ENCODE data around the gene FAM168A.

Gene FAM168A

GRCh38 chr11:73612601-73613140 lies 14.8 kb upstream of the FAM168A start:
- Histone ChIP-seq H3K27me3 (ENCODE audit: insufficient read depth, poor library complexity, severe bottlenecking) (no peaks in the 10 kb centered on the region), H3K27ac (replicated peaks) (no peak overlapping the region), H3K4me3 (replicated peaks; ENCODE audit: insufficient read depth, low read length) (no peak overlapping the region)
- TF ChIP-seq SPI1 (IDR thresholded peaks at IDR 0.05; ENCODE audit: borderline replicate concordance, low read depth) = no peak
- TF ChIP-seq POLR2AphosphoS5 (IDR thresholded peaks at IDR 0.05; ENCODE audit: low read depth) = no peak
- no peak for TF ChIP-seq CTCF (IDR thresholded peaks at IDR 0.05; ENCODE audit: insufficient read depth, low read length)
- no peak for TF ChIP-seq GABPA (IDR thresholded peaks at IDR 0.05; ENCODE audit: low read depth)
- no peak for TF ChIP-seq REST (IDR thresholded peaks at IDR 0.05; ENCODE audit: insufficient replicate concordance, low read depth)
- DNase-seq (ENCODE audit: low read depth in 1 of 2, low spot score in 1 of 2) = no peak

GRCh38 chr11:73598719-73599379 lies 937 bp upstream of the FAM168A start:
- TF ChIP-seq SPI1 (IDR thresholded peaks at IDR 0.05; ENCODE audit: borderline replicate concordance, low read depth) = no peak
- DNase-seq (ENCODE audit: low read depth in 1 of 2, low spot score in 1 of 2) = no peak
- H3K27me3 ChIP-seq (ENCODE audit: insufficient read depth, poor library complexity, severe bottlenecking) = no peaks in the 10 kb centered on the region
- H3K27ac ChIP-seq (replicated peaks) = peak overlapping the region; percentile 68
- peak overlapping the region; percentile 96 for H3K4me3 ChIP-seq (replicated peaks; ENCODE audit: insufficient read depth, low read length)

- Histone ChIP-seq H3K27ac (replicated peaks) (peak overlapping the region; percentile 68), H3K4me3 (replicated peaks; ENCODE audit: insufficient read depth, low read length) (peak overlapping the region; percentile 96), H3K27me3 (ENCODE audit: insufficient read depth, poor library complexity, severe bottlenecking) (no peaks in the 10 kb centered on the region)
- DNase-seq (ENCODE audit: low read depth in 1 of 2, low spot score in 1 of 2) = peak in 1 of 2 experiments; percentile 10
- no peak for TF ChIP-seq REST (IDR thresholded peaks at IDR 0.05; ENCODE audit: insufficient replicate concordance, low read depth)
- no peak for TF ChIP-seq POLR2AphosphoS5 (IDR thresholded peaks at IDR 0.05; ENCODE audit: low read depth)
- TF ChIP-seq GABPA (IDR thresholded peaks at IDR 0.05; ENCODE audit: low read depth) = no peak
- no peak for TF ChIP-seq SPI1 (IDR thresholded peaks at IDR 0.05; ENCODE audit: borderline replicate concordance, low read depth)
- TF ChIP-seq CTCF (IDR thresholded peaks at IDR 0.05; ENCODE audit: insufficient read depth, low read length) = no peak
These were observed 466 bp downstream of the FAM168A start for GRCh38 chr11:73597336-73597955.

- no peak for DNase-seq (ENCODE audit: low read depth in 1 of 2, low spot score in 1 of 2)
- Histone ChIP-seq H3K27me3 (ENCODE audit: insufficient read depth, poor library complexity, severe bottlenecking) (no peaks in the 10 kb centered on the region), H3K4me3 (replicated peaks; ENCODE audit: insufficient read depth, low read length) (no peak overlapping the region), H3K27ac (replicated peaks) (no peak overlapping the region)
- TF ChIP-seq CTCF (IDR thresholded peaks at IDR 0.05; ENCODE audit: insufficient read depth, low read length) = no peak
- no peak for TF ChIP-seq POLR2AphosphoS5 (IDR thresholded peaks at IDR 0.05; ENCODE audit: low read depth)
- TF ChIP-seq GABPA (IDR thresholded peaks at IDR 0.05; ENCODE audit: low read depth) = no peak
- no peak for TF ChIP-seq REST (IDR thresholded peaks at IDR 0.05; ENCODE audit: insufficient replicate concordance, low read depth)
- no peak for TF ChIP-seq SPI1 (IDR thresholded peaks at IDR 0.05; ENCODE audit: borderline replicate concordance, low read depth)
These were observed 1.4 kb downstream of the FAM168A start for GRCh38 chr11:73596547-73596946.

Measured in HL-60 (cell line).